ENCODE measurements around the gene SCFD1.
A peak's percentile ranks its signal among the peaks of the same experiment; 100 is the strongest.
"Not testable (repeated sequence)": the region's sequence is repeated elsewhere in the genome, so short reads cannot be mapped to it uniquely, and the experiment has no call there.

The SCFD1 gene

GRCh38 chr14:30680776-30681175 is 58.7 kb downstream of the SCFD1 start:
- not testable (repeated sequence) for DNase-seq

- DNase-seq = peak; percentile 46 to 77
These were observed 59.7 kb downstream of the SCFD1 start for GRCh38 chr14:30681752-30682355.

GRCh38 chr14:30690487-30691355 is 68.6 kb downstream of the SCFD1 start:
- not testable (repeated sequence) for DNase-seq

DNA sequence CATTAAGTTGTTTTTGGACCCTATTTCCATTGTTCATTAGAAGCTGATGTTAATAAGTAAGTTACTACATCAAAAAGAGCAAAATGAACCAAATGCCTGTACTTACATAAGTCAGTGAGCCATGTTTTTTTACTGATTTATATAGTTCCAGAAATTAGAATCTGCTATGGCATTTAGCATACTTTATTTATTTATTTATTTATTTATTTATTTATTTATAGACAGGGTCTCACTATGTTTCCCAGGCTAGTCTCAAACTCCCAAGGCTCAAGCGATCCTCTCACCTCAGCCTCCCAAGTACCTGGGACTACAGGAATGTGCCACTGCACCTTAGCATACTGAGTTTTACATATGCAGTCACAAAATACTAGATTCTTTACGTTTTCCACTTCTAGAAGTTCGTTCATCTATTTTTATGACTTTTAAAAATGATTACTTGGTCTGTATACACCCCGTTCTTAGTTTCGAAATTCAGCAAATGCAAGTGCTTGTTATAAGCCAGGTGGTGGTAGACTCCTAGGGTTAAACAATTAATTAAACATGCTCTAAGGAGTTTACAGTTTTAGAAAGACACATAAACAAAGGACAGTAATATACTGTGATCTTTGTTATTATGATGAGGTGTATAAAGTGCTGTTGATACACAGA is 69.8 kb downstream of the SCFD1 start:
- DNase-seq = no peak

DNA sequence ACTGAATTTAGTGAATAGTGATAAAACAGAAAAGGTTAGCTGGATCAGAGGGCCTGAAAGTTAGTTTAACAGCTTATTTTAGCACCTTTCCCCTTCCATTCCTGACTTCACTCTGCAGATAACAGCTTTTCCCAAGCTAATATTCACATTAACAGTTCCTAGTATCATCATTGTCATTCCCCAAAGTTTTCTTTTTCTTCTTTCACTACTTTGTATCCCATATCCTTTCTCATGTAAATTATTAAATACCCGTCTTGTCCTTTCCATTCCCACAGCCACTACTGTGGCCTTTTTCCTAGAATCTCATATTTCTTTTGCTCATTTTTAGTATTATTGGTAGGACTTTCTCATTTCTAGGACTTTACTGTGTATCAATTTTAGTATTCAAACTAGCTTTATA is 70.5 kb downstream of the SCFD1 start:
- DNase-seq = no peak

- no peak for DNase-seq
These were observed 76.3 kb downstream of the SCFD1 start for GRCh38 chr14:30698463-30698862.

GRCh38 chr14:30706704-30707103 is 84.6 kb downstream of the SCFD1 start:
- DNase-seq = no peak

- DNase-seq = no peak
These were observed 86.0 kb downstream of the SCFD1 start for GRCh38 chr14:30708157-30708556.

DNA sequence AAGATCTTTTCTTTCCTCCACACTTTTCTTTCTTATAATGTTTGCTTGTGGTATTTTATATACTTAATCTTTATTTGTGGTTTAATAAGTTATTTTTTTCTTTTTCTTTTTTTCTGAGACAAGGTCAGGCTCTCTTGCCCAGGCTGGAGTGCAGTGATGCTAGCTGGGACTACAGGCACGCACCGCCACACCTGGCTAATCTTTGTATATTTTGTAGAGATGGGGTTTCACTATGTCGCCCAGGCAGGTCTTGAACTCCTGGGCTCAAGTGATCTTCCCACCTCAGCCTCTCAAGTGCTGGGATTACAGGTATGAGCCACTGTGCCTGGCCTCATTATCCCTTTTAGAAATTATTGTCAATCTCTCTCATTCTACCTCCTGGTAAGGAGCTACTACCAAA is 87.1 kb downstream of the SCFD1 start:
- DNase-seq = no peak

DNA sequence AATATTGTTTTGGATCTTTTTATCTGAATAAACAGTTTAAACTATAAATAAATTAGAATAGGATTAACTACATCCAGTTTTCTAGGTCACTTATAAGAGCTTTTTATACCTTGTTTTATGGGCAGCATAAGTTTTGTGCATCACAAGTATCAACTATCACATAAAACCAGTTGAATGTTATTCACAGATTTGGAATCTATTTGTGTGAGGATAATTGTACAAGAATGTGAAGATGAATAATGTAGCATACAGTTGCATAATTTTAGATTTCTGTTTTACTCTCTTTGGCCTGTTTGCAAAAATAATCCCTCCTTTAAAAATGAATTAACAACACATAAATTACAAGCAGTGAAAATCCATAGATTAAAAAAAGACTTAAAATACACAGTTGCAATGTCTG is 88.8 kb downstream of the SCFD1 start:
- DNase-seq = no peak

DNA sequence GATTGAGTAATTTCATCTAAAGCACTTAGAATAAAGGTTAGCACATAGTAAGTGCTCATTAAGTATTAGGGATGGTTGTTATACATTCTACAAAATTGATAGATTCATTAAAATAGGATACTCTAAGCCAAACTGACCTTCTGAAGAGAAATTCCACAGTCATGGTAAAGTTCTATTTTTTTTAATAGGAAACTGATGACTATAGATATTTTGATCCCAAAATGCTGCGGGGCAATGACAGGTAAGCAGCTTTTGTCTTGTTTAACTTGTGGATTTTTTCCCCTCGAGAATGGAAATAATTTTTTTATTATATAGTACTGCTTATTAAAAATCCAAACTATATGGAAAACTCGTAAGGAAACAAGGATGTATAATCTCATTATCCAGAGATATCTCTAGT is 97.0 kb downstream of the SCFD1 start:
- no peak for DNase-seq

- no peak for DNase-seq
These were observed 103.6 kb downstream of the SCFD1 start for GRCh38 chr14:30725763-30726162.

- DNase-seq = no peak
These were observed 106.4 kb downstream of the SCFD1 start for GRCh38 chr14:30728471-30728870.

- DNase-seq = no peak
These were observed 115.8 kb downstream of the SCFD1 start for GRCh38 chr14:30737916-30738315.

- DNase-seq = no peak
These were observed 116.9 kb downstream of the SCFD1 start for GRCh38 chr14:30738978-30739377.

DNA sequence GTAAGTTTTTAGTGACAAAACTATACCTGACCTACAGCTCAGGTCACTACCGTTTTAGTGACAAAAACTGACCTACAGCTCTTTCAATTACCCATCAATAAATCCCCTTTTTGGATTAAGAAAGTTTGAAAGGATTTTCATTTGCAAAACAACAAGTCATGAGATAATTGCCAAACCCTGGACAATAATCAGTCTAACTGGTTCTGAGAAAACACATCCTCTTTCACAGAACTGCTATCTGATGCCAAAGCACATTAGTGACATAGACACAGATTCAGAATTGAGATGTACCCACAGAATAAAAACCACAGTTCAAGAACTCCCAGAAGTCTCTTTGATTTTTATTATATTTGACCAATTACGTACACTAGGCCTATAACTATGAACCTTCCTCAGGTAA is 126.2 kb downstream of the SCFD1 start:
- DNase-seq = no peak

GRCh38 chr14:30751646-30752416 is 129.7 kb downstream of the SCFD1 start:
- no peak for DNase-seq

DNA sequence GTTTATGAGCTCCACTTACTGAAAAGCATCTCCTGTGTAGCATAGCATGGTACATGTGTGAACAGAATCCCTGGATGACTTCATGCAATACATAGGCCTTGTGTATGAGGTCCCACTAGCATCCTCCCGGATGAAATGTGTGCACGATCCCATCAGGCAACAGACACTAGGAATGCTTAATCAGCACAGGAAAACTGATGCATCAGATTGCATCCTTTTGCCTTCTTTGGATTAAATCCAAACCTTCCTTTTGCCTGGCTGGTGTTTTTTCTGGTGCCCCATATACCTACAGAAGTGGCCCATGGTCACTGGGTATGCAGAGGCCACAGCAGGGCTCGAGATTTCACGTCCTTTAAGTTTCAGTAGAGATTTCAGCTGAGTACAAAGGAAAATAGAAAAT is 131.3 kb downstream of the SCFD1 start:
- no peak for DNase-seq

DNA sequence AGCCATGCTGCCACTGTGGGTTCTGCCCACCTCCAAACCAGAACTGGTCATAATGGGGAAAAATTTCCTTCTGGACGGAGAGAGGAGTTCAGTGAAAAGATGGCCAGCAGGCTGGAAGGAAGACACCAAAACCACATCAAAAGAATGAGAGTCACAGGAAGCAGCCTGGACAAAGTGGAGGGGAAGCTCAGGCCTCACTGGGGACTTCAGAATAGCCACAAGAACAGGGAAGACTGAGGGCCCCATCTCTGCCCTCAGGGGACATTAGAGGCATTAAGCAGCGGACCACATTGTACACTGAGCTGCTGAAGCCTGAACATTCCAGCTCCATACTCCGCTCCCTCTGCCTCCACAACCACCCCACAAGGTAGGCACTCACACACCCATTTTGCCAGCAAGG is 132.7 kb downstream of the SCFD1 start:
- DNase-seq = no peak

- peak in 1 of 2 experiments; percentile 5 for DNase-seq
These were observed 134.5 kb downstream of the SCFD1 start for GRCh38 chr14:30756594-30756993.

GRCh38 chr14:30757082-30757481 is 135.0 kb downstream of the SCFD1 start:
- no peak for DNase-seq

DNA sequence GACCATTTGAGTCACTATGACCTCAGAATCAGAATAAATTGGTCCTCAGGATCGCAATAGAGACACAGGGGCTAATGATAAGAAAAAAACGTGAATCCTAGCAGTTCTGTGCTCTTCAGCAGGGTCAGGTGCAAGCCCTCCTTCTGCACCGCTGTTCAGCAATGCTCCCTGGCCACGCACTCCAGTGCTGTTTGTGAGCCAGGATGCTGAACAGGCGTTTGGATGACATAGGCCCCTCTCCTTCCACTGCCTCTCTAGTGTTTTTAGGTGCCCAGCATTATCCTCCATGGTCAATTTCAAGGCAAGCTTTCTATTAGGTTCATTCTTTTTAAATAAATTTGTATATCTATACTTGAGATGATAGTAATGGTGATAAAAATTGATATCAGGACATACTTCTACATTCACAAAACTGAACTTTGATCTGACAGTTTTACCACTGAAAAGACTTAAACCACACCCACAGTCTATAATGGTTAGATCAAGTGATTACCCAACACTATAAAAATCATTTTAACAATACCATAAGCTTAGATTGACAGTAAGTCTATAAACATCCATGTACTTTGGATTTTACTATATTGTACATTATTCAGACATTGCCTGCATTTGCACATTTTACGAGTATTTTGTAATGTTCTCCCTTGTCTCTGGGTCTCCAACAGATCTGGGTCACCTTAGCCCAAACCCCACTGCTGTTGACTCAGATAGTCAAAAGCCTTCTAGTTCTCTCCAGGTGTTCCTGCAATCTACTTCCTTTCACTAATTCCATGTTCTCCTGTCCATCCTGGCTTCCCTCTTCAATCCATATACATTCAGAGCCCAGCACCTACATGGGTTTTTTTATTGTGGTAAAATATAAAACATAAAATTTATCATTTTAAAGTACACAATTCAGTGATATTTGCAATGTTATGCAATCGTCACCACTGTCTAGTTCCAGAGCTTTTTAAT is 137.3 kb downstream of the SCFD1 start:
- no peak for DNase-seq
